Cardiac septum (tissue), 1 donor: Measurements from ENCODE around the gene ZKSCAN8. TPM values are rescaled to one million over a fixed set of nuclear protein-coding genes. Genes with fewer than 3 reads are reported as not detected.
"Not testable (repeated sequence)": the region's sequence is repeated elsewhere in the genome, so short reads cannot be mapped to it uniquely, and the experiment has no call there.

ENCODE experiments used
- DNase-seq: peaks from one replicate; pipeline ENCODE4 v3.0.0-alpha.2; 2020; ENCODE audit warnings: low spot score
- intact Hi-C: fragments of 100-400 bp; cut with DNase I; formaldehyde crosslinking; loops from one replicate; pipeline ENCODE4 v1.14.0; 2022
- long read RNA-seq: library from polyadenylated mRNA; unstranded; transcript quantifications from one replicate; pipeline ENCODE4 v2.0.0, GENCODE V29; 2021
- total RNA-seq: library from RNA; stranded (reverse); fragmentation: NEBNext Ultra II Directional; extraction: Animal tissue kit (Norgen Biotek cat#: 25700); gene quantifications from one replicate; pipeline ENCODE4 v1.2.1, GENCODE V29; 2021
- donor health status: DM: no; HTN: no; CAD: no.

ZKSCAN8 gene
- total RNA-seq = 15.7 TPM
- long read RNA-seq, partial matches to known transcripts = 0 of 6 reads
- long read RNA-seq, other reads (novel, unspliced or antisense) = 6 of 6 reads

DNA sequence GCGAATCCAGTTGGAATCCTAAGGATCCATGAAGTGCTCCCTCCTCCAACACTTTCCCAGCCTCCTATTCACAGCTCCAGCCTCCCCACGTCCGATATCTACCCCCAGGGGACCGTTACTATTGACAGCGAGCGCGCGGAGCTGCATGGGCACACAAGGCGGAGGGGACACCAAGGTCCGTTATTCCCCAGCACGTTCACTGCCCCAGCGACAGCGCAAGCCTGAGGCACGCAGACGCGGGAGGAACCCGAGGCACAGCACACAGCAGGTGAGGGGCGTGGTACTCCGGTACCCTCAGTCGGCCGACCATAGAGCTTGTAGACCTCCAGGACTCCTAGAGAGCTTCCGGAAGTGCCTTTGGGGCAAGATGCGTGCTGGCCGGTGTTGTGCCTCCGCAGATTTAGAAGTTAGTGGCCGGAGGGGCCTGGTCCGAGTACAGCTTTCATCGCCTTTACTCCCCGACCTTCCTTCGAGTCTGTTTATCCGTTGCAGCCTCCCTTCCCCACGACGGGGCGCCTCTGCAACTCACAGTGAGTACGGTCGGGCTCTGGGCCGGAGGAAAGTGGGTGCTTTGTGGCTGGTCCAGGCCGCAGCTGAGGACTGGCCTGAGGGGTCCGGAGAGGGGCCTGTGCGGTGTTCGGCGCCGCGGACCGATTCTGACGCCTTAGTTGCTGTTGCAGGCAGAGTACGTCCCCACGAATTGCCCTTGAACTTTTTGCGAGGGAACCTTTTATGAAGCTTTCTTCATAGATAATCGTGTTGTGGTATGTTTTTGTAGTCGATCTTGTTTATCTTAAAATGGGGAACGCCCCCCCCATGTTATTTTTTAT is at the start of gene ZKSCAN8:
TSS of gene ZKSCAN8 (plus strand) at position 384 of the 830 bp plus-strand sequence. CDS start 6,525 bp downstream, outside the sequence.
- peak; percentile 86 for DNase-seq
- intact Hi-C loops = loop anchor here (2.0 kb wide), 1 partner anchor 83 kb away; the partner anchor contains the start of gene ZSCAN9

DNA sequence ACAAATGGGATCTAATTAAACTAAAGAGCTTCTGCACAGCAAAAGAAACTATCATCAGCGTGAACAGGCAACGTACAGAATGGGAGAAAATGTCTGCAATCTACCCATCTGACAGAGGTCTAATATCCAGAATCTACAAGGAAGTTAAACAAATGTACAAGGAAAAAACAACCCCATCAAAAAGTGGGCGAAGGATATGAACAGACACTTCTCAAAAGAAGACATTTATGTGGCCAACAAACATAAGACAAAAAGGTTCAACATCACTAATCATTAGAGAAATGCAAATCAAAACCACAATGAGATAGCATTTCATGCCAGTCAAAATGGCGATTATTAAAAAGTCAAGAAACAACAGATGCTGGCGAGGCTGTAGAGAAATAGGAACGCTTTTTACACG is 39.5 kb upstream of the ZKSCAN8 start:
- intact Hi-C loops, DNase-seq: not testable (repeated sequence)

GRCh38 chr6:28102699-28103098 is 39.0 kb upstream of the ZKSCAN8 start:
- DNase-seq = not testable (repeated sequence)

DNA sequence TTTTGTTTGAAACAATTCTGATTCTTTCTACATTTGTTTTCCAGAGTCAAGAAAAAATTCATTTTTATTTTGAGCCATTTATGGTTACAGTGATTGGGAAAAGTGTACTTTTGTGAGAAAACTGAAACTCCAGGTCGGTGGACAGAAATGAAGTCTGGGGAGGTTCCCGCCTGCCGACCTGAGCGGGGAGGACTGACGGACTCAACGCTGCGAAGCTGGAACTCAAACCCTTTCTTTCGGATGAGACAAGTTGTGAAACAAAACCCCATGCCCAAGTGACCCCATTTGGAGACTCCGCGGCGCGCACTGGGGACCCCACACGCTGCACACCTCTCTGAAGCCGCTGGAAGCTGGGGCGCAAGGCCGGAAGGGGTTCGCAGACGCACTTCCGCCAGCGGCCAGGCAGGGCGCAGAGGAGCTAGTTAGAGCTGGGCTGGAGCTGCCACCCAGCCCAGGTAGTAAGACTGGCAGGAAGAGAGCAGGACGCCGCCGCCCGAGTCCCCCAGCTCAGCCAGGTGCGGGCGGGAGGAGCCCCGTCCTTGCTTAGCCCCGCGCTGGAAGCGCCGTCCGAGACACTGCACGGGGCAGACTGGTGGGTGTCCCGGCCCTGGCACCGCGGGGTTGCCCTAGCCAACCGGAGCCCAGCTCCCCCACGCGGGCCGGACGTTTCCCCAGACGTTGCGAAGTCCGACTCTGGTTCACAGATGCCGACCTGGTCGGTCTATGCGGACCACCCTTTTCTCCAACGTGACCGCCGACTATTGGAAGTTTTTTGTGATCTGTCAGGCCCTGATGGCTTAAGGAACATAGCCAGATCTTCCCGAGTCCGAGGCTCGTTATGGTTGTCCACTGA is 37.1 kb upstream of the ZKSCAN8 start:
- peak; percentile 94 for DNase-seq
- intact Hi-C loops = no loop called here

More at GRCh38 chr6:28102699-28103098, 39.0 kb upstream of the ZKSCAN8 start:
- intact Hi-C loops = not testable (repeated sequence)

GRCh38 chr6:28105245-28105639 is 36.4 kb upstream of the ZKSCAN8 start:
- no peak for DNase-seq
- intact Hi-C loops = no loop called here

DNA sequence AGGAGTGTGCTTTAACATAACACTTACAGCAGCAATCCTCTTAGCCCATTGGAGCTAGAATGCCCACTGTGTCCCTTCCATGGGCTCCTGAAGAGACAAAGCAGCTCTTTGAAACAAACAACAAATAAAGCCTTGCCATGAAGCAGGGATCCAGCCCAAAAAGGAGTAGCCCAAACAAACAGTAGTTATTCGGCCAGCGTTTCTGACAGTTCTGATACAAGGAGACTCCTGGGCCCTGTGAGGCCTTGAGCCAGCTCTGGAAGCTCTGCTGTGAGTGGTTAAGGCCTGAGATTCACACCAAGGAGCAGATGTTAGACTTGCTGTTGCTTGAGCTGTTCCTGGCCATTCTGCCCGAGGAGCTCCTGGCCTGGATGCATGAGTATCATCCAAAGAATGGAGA is 34.2 kb upstream of the ZKSCAN8 start:
- no peak for DNase-seq
- intact Hi-C loops = no loop called here

DNA sequence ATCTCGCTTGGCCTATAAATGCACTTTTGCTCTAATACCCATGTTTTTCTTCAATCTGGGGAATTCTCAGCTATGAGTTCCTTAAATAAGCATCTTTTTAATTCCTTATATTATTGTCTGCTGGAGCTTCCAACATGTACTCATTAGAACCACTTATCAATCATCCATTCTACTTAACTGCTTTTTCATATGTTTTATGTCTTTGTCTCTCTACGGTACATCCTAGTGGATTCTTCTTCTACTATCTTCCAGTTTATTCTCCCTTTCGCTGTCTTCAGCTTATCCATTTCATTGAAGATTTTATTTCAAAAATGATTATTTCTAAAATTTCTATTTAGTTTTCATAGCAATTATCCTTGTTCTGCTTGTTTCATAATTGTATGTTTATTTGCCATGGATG is 29.7 kb upstream of the ZKSCAN8 start:
- no peak for DNase-seq
- intact Hi-C loops = no loop called here

- DNase-seq = no peak
- intact Hi-C loops = no loop called here
Measured at GRCh38 chr6:28115799-28116198, 25.9 kb upstream of the ZKSCAN8 start.

GRCh38 chr6:28117386-28118050 is 24.2 kb upstream of the ZKSCAN8 start:
- no peak for DNase-seq

DNA sequence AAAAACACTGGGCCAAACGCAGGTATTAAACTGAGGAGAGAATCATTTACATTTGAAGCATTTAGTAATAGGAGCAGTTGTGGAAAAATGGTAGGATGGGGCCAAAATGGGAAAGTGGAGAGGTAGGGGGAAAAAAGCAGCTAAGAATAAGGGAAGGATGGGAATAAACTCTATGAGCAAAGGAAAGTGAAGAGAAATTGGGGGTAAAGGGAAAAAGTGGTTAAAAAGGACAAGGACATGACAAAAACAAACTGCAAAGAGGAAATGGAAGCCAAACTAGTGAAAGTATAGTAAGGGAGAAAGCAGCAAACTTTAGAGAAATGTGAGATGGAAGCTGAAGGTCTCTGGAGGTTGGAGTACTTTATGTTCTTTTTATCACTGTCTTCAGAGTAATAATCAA is 23.5 kb upstream of the ZKSCAN8 start:
- no peak for DNase-seq
- intact Hi-C loops = no loop called here

More at GRCh38 chr6:28117386-28118050, 24.2 kb upstream of the ZKSCAN8 start:
- intact Hi-C loops = no loop called here

GRCh38 chr6:28121876-28122275 is 19.8 kb upstream of the ZKSCAN8 start:
- intact Hi-C loops = no loop called here

GRCh38 chr6:28122283-28122682 is 19.4 kb upstream of the ZKSCAN8 start:
- intact Hi-C loops, DNase-seq: not testable (repeated sequence)

More at GRCh38 chr6:28121876-28122275, 19.8 kb upstream of the ZKSCAN8 start:
- DNase-seq = no peak

GRCh38 chr6:28124350-28124970 is 17.2 kb upstream of the ZKSCAN8 start, which contains the start of gene ZSCAN16:
TSS of gene ZSCAN16 (plus strand) at chr6:28124609. CDS start at chr6:28125444, 835 bp downstream.
- DNase-seq = peak; percentile 93
- intact Hi-C loops = no loop called here

- intact Hi-C loops = no loop called here
- DNase-seq = no peak
Measured at GRCh38 chr6:28124971-28125353, 16.7 kb upstream of the ZKSCAN8 start.

- no peak for DNase-seq
- intact Hi-C loops = no loop called here
Measured at GRCh38 chr6:28125401-28125800, 16.3 kb upstream of the ZKSCAN8 start.

- intact Hi-C loops = loop anchor here (5.0 to 10.0 kb wide), 2 partner anchors 121 to 223 kb away; partner anchors contain the start of genes NKAPL and ZKSCAN4
- DNase-seq = no peak
Measured at GRCh38 chr6:28134015-28134414, 7.7 kb upstream of the ZKSCAN8 start.

DNA sequence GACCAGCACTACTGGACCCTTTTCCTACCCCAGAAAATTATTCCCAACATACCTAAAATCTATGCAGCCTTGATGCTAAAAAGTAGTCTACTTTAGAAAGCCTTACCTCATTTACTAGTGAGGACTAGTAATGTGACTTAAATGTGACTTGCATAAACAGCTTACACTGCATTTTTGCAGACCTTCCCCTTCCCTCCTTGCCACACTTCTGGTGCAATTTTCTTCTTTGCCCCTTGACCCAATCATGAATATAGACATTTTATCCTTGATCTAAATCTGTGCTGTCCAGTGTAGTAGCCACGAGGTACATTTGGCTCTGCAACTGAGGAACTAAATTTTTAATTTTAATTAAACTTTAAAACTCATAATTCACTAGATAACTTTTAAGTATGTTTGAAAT is 7.0 kb upstream of the ZKSCAN8 start:
- DNase-seq = no peak
- intact Hi-C loops = loop anchor here (5.0 to 10.0 kb wide), 3 partner anchors 120 to 223 kb away; partner anchors contain the start of genes NKAPL, ZKSCAN4 and ZSCAN31

GRCh38 chr6:28135393-28135792 is 6.3 kb upstream of the ZKSCAN8 start:
- intact Hi-C loops = loop anchor here (5.0 to 10.0 kb wide), 2 partner anchors 119 to 202 kb away; partner anchors contain the start of genes NKAPL, ZKSCAN4 and ZSCAN31
- no peak for DNase-seq
